ENCODE results near the gene ITGA2B.

- no peak for TF ChIP-seq CTCF (conservative IDR thresholded peaks at IDR 0.05; ENCODE audit: low read depth, low read length)
- TF ChIP-seq NFE2L2 (IDR thresholded peaks at IDR 0.05; ENCODE audit: low read depth, low read length) = no peak
- no peak for TF ChIP-seq RAD21 (IDR thresholded peaks at IDR 0.05; ENCODE audit: low read length)
- TF ChIP-seq CHD1 (IDR thresholded peaks at IDR 0.05; ENCODE audit: low read depth, low read length) = no peak
- TF ChIP-seq MAZ (IDR thresholded peaks at IDR 0.05; ENCODE audit: borderline replicate concordance, low read depth, low read length) = no peak
- no peak for TF ChIP-seq POLR2A (IDR thresholded peaks at IDR 0.05; ENCODE audit: low read depth, low read length)
- no peak for TF ChIP-seq USF2 (IDR thresholded peaks at IDR 0.05; ENCODE audit: low read depth, low read length)
- no peak for TF ChIP-seq CEBPB (IDR thresholded peaks at IDR 0.05; ENCODE audit: low read depth, low read length)
- no peak for TF ChIP-seq BHLHE40 (IDR thresholded peaks at IDR 0.05; ENCODE audit: low read depth, low read length)
- no peak for TF ChIP-seq MXI1 (IDR thresholded peaks at IDR 0.05; ENCODE audit: borderline replicate concordance, low read depth, low read length)
Measured at GRCh38 chr17:44359006-44359405, 30.4 kb downstream of the ITGA2B start.
